GM20000 (cell line): ENCODE results near the gene S100A1.
"Not testable (repeated sequence)": the region's sequence is repeated elsewhere in the genome, so short reads cannot be mapped to it uniquely, and the experiment has no call there.

Experiments
- DNase-seq: peaks from one replicate; pipeline ENCODE4 v3.0.0; 2012; ENCODE audit warnings: low spot score
- CTCF ChIP-seq: IDR thresholded peaks from 2 replicates; pipeline ENCODE4 v1.5.1; 2012; ENCODE audit warnings: mild to moderate bottlenecking, control low read depth; ENCODE audit errors: extremely low read depth, missing control alignments

The S100A1 gene

GRCh38 chr1:153669606-153670005, 41.4 kb downstream of the S100A1 start:
- TF ChIP-seq CTCF = no peak
- DNase-seq = no peak

DNA sequence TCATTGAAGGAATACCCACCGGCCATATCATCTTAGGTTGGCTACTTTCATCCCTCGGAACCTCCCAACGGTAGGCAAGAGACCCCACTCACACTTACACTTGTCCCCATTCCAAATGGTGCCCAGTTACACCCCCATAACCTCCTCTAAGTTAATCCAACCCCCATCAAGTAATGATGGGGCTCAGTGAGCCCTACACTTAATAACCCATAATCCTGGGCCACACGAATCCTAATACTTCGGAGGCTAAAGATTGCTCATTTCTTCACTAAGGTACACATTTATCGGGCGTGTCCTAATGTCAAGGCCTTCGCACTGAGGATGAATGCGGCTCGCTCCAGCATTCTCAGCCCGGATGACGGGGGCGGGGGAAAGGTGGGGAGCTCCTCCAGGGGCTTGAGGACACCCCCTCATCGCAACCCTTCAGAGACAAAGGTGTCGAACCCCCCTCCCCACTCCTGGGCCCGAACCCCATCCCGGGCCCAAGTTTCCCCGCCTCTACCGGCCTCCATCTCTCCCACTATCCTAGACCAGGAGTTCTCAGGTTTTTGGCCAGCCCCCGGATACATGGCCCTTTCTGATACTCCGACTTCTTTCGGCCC, 42.1 kb downstream of the S100A1 start:
- TF ChIP-seq CTCF = no peak

DNA sequence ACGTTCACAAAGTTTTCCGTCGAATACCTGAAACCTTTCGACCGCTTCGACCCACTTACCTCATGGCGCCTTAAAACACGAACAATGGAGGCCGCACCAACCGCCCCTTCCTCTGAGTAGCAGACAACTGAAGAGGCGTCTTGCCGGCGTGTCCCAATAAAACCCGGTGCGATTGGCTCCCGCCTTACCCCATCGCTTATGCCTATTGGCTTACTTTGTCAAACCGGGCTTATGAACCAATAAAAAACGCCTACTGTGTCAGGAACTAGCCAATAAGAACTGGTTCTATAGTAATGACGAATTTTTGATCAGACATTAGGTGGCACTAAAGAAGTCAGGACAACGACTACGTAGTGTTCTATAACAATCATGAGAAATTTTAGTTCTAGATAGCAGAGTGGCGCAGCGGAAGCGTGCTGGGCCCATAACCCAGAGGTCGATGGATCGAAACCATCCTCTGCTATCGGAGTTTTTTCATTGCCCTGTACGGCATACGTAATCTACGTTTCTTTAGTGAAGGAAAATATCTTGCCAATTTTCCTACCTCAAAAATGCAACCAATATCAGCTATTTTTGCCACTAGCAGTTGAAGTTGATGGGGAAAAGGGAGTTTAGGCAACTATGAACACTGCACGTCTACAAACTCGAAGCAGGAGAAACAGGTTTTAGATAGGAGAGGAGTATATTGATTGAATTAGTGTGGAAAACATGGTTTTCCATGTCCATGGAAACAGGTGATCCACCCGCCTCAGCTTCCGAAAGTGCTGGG, 42.8 kb downstream of the S100A1 start, which contains the start of gene ILF2:
ILF2 (minus strand) TSS at position 135 of the 769 bp plus-strand sequence; CDS start at position 64, 71 bp downstream.
- peak; percentile 19 for TF ChIP-seq CTCF
- DNase-seq = peak; percentile 96

More for the DNA sequence above, 42.1 kb downstream of the S100A1 start:
- DNase-seq = no peak

GRCh38 chr1:153671628-153672353, 43.6 kb downstream of the S100A1 start:
- not testable (repeated sequence) for DNase-seq

GRCh38 chr1:153673511-153673910, 45.3 kb downstream of the S100A1 start:
- TF ChIP-seq CTCF = no peak
- no peak for DNase-seq

GRCh38 chr1:153677718-153678518, 49.7 kb downstream of the S100A1 start:
- peak; percentile 83 for DNase-seq
- peak; percentile 82 for TF ChIP-seq CTCF

DNA sequence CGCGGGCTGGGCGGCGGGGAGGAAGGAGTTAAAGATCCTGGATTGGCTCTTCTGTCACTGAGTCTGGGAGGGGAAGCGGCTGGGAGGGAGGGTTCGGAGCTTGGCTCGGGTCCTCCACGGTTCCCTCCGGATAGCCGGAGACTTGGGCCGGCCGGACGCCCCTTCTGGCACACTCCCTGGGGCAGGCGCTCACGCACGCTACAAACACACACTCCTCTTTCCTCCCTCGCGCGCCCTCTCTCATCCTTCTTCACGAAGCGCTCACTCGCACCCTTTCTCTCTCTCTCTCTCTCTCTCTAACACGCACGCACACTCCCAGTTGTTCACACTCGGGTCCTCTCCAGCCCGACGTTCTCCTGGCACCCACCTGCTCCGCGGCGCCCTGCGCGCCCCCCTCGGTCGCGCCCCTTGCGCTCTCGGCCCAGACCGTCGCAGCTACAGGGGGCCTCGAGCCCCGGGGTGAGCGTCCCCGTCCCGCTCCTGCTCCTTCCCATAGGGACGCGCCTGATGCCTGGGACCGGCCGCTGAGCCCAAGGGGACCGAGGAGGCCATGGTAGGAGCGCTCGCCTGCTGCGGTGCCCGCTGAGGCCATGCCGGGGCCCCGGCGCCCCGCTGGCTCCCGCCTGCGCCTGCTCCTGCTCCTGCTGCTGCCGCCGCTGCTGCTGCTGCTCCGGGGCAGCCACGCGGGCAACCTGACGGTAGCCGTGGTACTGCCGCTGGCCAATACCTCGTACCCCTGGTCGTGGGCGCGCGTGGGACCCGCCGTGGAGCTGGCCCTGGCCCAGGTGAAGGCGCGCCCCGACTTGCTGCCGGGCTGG, 50.5 kb downstream of the S100A1 start, which contains the start of gene NPR1:
NPR1 (plus strand) TSS at position 170 of the 818 bp plus-strand sequence; CDS start at position 591, 421 bp downstream.
- TF ChIP-seq CTCF = no peak

More for the DNA sequence above, 50.5 kb downstream of the S100A1 start, which contains the start of gene NPR1:
- peak; percentile 62 for DNase-seq
